Bronchial epithelial cell (primary cell): Measurements from ENCODE around the gene GARNL3. TPM values are rescaled to one million over a fixed set of nuclear protein-coding genes. Genes with fewer than 3 reads are reported as not detected.
A peak's percentile ranks its signal among the peaks of the same experiment; 100 is the strongest.

ENCODE experiments used
- DNase-seq: peaks from one replicate; pipeline ENCODE4 v3.0.0-alpha.2; 2010; ENCODE audit warnings: low read depth
- FAIRE-seq: peaks from 2 replicates; lab custom pipeline; 2011; peaks lifted over from hg19 to GRCh38; lab: Jason Lieb, UNC
- H3K27me3 ChIP-seq: 2 replicates; pipeline ENCODE4 v1.5.1; 2011; ENCODE audit warnings: low read length; ENCODE audit not compliant: control insufficient read depth, insufficient read depth
- H3K36me3 ChIP-seq: 2 replicates; pipeline ENCODE4 v1.5.1; 2011; ENCODE audit warnings: low read length; ENCODE audit not compliant: control insufficient read depth, insufficient read depth
- H3K4me3 ChIP-seq: 2 replicates; pipeline ENCODE4 v1.5.1; 2011; ENCODE audit warnings: mild to moderate bottlenecking, low read depth, low read length, control low read depth
- total RNA-seq: library from RNA; depleted of rRNA; stranded (reverse); fragments of >200 nt; gene quantifications from 2 replicates; pipeline ENCODE4 v1.2.1, GENCODE V29; 2014
- TF ChIP-seq, protein P1 (sequence below): IDR thresholded peaks from 2 replicates; pipeline ENCODE4 v1.5.1; 2011; ENCODE audit warnings: mild to moderate bottlenecking, moderate library complexity, low read length, control low read depth, inconsistent platforms; ENCODE audit not compliant: insufficient read depth, severe bottlenecking

GARNL3 gene
- total RNA-seq, 1 donor from 2014 or later = 2.4 TPM

- TF ChIP-seq, protein P1, sequence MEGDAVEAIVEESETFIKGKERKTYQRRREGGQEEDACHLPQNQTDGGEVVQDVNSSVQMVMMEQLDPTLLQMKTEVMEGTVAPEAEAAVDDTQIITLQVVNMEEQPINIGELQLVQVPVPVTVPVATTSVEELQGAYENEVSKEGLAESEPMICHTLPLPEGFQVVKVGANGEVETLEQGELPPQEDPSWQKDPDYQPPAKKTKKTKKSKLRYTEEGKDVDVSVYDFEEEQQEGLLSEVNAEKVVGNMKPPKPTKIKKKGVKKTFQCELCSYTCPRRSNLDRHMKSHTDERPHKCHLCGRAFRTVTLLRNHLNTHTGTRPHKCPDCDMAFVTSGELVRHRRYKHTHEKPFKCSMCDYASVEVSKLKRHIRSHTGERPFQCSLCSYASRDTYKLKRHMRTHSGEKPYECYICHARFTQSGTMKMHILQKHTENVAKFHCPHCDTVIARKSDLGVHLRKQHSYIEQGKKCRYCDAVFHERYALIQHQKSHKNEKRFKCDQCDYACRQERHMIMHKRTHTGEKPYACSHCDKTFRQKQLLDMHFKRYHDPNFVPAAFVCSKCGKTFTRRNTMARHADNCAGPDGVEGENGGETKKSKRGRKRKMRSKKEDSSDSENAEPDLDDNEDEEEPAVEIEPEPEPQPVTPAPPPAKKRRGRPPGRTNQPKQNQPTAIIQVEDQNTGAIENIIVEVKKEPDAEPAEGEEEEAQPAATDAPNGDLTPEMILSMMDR = peak; percentile 47
- Histone ChIP-seq H3K36me3 (peaks cover 6% of the 10 kb centered on the region), H3K27me3 (no peaks in the 10 kb centered on the region), H3K4me3 (peak within 1 kb of the TSS; percentile 83)
- DNase-seq (peak; percentile 99), FAIRE-seq (peak; percentile 99)
Observed at GRCh38 chr9:127396808-127397645, 132.5 kb downstream of the GARNL3 start, which contains the start of gene SLC2A8. Gene SLC2A8, plus strand, starts transcription at chr9:127397169. Its CDS starts 62 bp downstream, at chr9:127397231.

GRCh38 chr9:127397646-127398274 is 133.2 kb downstream of the GARNL3 start:
- Histone ChIP-seq H3K36me3 (peaks cover 7% of the 10 kb centered on the region), H3K27me3 (no peaks in the 10 kb centered on the region), H3K4me3 (peak overlapping the region; percentile 83)
- peak; percentile 13 for DNase-seq
- no peak for FAIRE-seq
- TF ChIP-seq, protein P1 = peak; percentile 70

DNA sequence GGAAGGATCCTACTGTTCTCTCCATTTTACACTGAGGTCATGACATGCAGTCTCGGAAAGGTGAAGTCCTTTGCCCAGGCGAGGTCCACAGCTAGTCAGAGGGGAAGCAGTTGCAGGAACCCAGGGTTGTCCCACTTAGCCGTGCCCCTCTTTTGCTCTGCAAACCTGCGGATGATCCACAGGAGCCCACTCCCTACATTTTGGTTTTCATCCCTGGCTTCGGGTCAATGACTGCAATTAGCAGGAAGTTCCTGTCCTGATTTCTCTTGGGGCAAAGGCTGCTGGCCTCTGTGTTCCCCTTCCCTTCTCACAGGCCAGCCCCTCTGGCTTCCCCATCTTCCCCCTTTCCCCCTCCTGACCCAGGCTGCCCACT is 133.7 kb downstream of the GARNL3 start:
- FAIRE-seq (no peak), DNase-seq (no peak)

GRCh38 chr9:127398715-127399400 is 134.3 kb downstream of the GARNL3 start:
- Histone ChIP-seq H3K27me3 (no peaks in the 10 kb centered on the region), H3K4me3 (no peak overlapping the region), H3K36me3 (peaks cover 7% of the 10 kb centered on the region)
- no peak for DNase-seq
- FAIRE-seq = no peak
- TF ChIP-seq, protein P1 = no peak

More for the DNA sequence above, 133.7 kb downstream of the GARNL3 start:
- Histone ChIP-seq H3K36me3 (peaks cover 7% of the 10 kb centered on the region), H3K4me3 (peak overlapping the region; percentile 83), H3K27me3 (no peaks in the 10 kb centered on the region)
- TF ChIP-seq, protein P1 = no peak

GRCh38 chr9:127399736-127400269 is 135.2 kb downstream of the GARNL3 start:
- TF ChIP-seq, protein P1 = no peak
- no peak for FAIRE-seq
- Histone ChIP-seq H3K36me3 (peaks cover 12% of the 10 kb centered on the region), H3K4me3 (no peak overlapping the region), H3K27me3 (no peaks in the 10 kb centered on the region)
- no peak for DNase-seq
